GM18517 (cell line): Measurements from ENCODE around the gene MAPK8IP2.
"Not testable (repeated sequence)": the region's sequence is repeated elsewhere in the genome, so short reads cannot be mapped to it uniquely, and the experiment has no call there.

ENCODE experiments used
- ATAC-seq: cut with Tn5 transposase; IDR thresholded peaks from one replicate; pipeline ENCODE4 v1.9.1; 2021; ENCODE audit warnings: mild to moderate bottlenecking, moderate library complexity; ENCODE audit not compliant: unreplicated experiment

Gene MAPK8IP2

DNA sequence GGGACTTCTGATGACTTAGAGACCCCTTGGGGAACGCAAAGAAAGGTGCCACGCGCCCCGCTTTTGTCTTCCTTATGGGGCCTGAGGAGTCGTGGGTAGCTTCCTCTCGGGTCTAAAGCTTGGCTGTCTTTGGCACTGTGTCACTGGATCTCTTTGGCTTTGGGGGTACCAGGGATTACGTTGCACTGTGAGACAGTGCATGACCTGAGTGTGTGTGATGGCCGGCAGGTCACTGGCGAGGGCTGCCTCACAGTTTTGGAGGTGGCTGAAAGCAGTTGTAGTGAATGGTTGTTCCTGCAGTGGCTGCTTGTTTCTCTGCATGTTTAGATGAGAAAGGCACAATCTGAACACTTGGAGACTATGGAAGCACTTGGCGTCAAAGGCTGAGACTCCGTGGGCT is 33.2 kb downstream of the MAPK8IP2 start:
- no peak for ATAC-seq

DNA sequence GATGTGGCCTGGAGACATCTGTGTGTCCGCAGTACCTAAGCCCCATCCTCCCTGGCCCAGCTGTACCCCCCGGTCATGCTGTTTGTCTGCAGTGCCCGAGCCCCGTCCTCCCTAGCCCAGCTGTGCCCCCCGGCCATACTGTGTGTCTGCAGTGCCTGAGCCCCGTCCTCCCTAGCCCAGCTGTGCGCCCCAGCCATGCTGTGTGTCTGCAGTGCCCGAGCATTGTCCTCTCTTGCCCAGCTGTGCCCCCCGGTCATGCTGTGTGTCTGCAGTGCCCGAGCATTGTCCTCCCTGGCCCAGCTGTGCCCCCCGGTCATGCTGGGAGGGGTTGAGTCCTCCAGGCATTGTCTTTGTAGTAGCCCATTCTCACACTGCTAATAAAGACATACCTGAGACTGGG is 35.0 kb downstream of the MAPK8IP2 start:
- ATAC-seq, result no peak

DNA sequence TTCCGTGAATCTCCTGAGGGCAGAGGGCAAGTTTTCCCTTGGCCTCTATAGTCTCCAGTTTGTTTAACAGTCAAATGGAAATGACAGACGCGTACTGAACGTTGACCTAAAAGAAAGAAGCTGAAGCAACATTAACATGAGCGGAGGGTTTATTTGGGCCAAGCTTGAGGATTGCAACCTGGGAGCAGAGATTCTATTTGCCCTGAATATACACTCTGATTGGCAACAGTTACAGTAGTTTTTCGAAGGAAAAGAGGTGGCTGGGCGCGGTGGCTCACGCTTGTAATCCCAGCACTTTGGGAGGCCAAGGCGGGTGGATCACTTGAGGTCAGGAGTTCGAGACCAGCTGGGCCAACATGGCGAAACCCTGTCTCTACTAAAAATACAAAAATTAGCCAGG is 39.7 kb downstream of the MAPK8IP2 start:
- ATAC-seq, result not testable (repeated sequence)

DNA sequence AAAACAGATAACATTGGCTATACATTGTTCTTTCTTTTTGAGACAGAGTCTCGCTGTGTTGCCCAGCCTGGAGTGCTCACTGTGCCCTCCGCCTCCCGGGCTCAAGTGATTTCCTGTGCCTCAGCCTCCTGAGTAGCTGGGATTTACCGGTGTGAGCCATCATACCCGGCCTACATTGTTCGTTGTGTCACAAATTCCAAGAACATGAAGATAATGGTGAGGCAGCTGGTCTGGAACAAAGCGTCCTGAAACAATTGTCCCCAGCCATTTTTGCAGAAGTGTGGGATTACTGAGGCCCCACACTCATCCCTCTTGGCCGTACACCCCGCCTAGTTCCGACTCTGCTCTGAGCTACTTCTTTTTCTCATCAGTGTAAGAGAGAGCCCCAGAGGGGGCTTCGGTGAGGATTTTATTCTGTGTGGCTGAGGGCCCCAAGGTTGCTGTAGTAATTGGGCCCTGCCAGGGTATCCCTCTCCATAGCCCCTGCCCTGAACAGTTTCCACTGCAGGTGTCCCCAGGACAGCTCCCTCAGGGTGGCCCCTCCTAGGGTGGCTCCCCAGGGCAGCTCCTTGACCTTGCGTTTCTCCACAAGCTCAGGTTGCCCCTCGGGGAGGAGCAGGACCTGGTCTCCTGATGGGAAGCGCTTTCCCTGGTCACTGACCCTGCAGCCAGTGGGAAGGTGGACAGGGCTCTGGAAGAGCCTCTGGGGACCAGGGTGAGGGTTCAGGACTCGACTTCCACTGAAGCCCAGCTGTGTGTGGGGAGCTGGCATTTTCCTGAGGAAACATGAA is 40.5 kb downstream of the MAPK8IP2 start:
- no peak for ATAC-seq

DNA sequence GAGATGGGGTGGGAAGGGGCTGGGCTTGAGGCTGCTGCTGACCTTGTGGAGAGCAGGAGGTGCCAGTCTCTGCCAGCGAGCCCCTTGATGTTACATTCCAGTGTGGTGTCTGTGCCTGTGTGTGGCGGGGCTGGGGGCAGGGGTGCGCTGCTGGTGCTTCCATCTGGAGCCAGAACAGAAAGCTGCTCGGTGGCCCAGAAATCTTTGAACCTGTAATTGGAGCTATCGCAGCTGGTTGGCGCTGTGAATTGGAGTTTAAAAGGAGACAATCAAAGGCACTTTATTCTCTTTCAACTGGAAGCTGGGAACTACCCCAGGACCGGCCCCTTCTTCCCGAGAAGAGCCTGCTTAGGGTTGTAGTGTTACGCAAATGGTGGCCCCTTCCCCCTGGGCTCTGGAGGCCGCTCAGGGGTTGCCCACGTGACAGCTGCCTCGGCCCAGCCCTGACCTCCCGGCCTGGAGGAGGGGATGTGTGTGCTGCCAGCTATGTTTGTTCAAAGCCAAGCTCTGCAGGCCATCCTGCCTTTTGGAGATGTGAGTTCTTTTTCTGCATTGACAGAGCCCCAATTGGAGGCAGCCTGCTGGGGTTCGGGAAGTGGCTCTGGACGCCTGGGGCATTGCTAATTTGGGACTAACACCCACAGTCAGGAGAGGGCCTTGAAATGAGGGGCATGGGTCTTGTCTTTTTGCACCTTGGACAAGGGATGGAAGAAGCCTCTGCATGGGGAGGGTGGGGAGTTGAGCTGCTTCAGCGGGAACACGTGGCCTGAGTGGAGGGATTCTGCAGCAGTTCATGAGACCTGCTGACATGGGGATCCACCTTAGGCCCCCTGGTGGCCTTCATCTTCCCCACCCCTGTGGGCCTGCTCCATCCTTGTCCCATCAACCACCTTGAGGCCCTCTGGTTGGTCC is 41.4 kb downstream of the MAPK8IP2 start:
- no peak for ATAC-seq

DNA sequence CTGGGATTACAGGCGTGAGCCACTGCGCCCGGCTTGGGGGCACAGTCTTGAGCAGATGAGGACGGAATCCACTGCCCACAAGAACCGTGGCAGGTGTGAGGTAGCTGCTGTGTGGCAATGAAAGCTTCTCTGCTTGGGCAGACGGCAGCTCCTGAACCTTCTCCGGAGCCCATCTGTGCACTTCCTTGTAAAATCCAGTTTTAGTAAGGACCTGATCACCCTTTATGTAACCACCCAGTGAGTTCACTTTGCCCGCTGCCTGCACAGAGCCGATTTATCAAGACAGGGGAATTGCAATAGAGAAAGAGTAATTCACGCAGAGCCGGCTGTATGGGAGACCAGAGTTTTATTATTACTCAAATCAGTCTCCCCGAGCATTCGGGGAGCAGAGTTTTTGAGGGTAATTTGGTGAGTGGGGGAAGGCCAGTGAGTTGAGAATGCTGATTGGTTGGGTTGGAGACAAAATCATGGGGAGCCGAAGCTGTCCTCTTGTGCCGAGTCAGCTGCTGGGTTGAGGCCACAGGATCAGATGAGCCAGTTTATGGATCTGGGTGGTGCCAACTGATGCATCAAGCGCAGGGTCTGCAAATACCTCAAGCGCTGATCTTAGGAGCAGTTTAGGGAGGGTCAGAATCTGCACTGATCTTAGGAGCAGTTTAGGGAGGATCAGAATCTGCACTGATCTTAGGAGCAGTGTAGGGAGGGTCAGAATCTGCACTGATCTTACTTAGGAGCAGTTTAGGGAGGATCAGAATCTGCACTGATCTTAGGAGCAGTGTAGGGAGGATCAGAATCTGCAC is 42.6 kb downstream of the MAPK8IP2 start:
- not testable (repeated sequence) for ATAC-seq

DNA sequence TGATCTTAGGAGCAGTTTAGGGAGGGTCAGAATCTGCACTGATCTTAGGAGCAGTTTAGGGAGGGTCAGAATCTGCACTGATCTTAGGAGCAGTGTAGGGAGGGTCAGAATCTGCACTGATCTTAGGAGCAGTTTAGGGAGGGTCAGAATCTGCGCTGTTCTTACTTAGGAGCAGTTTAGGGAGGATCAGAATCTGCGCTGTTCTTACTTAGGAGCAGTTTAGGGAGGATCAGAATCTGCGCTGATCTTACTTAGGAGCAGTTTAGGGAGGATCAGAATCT is 43.2 kb downstream of the MAPK8IP2 start:
- ATAC-seq, result not testable (repeated sequence)

DNA sequence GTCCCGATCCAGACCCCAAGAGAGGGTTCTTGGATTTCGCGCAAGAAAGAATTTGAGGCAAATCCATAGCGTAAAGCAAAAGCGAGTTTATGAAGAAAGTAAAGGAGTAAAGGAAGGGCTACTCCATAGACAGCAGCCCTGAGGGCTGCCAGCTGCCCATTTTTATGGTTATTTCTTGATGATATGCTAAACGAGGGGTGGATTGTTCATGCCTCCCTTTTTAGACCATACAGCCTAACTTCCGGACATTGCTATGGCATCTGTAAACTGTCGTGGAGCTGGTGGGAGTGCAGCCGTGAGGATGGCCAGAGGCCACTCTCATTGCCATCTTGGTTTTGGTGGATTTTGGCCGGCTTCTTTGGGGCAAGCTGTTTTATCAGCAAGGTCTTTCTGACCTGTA is 52.7 kb downstream of the MAPK8IP2 start:
- ATAC-seq, result no peak

DNA sequence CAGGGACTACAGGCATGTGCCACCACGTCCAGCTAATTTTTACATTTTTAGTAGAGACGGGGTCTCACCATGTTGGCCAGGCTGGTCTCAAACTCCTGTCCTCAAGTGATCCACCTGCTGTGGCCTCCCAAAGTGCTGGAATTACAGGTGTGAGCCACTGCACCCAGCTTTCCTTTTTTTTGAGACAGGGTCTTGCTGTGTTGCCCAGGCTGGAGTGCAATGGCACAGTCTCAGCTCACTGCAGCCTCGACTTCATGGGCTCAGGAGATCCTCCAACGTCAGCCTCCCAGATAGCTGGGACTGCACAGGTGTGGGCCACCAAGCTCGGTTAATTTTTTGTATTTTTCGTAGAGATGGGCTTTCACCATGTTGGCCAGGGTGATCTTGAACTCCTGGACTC is 54.1 kb downstream of the MAPK8IP2 start:
- not testable (repeated sequence) for ATAC-seq

DNA sequence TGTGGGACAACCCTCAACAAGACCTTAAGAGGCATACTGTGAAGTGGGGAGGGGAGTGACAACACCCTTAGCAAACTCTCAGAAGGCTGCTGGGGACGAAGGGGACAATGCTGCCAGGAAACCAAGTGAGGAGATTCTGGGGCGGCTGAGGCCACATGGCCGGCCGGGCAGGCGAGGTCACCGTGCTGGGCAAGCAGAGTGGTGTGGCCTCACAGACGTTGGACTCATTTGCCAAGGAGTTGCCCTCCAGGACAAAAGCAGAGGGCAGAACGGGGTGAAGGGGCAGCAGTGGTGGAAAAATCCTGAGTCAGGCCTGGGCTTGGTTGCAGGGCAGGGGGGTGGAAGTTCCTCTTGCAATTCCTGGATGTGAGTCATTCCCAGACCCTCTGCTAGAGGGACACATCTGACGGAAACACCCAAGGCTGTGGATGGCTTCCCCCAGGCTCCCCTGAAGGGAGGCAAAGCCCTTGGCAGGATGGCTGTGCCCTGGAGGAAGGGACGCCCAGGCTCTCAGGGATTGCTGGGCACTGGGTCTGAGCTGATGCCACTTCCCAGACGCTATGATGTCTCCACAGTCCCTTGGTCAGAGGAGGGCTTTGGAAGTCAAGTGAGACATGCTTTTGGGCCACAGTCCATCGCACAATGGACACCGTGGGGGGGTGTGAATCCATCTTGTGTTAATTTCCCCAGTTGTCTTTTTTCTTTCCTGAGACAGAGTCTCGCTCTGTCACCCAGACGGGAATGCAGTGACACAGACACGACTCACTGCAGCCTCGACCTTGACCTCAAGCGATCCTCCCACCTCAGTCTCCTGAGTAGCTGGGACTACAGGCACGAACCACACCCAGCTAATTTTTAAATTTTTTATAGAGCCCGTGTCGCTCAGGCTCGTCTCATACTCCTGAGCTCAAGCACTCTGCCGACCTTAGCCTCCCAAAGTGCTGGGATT is 55.8 kb downstream of the MAPK8IP2 start:
- no peak for ATAC-seq

DNA sequence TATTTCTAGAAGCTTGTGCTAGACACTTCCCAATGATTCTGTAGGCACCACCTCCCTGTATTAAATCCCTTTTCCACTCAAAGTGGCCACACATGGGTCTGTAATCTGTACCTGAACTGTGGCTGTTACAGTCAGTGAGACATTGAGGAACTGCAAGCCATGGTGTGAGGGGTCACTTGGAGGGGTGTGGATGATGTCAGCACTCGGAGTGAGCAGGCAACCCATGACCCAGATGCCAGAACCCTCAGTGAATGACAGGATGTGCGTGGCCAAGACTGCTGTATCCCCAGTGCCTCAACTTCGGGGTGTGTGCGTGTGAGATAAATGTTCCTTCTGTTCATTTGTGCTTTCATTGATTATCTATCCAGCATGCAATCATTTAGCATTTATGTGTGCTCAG is 57.3 kb downstream of the MAPK8IP2 start:
- ATAC-seq, result no peak

DNA sequence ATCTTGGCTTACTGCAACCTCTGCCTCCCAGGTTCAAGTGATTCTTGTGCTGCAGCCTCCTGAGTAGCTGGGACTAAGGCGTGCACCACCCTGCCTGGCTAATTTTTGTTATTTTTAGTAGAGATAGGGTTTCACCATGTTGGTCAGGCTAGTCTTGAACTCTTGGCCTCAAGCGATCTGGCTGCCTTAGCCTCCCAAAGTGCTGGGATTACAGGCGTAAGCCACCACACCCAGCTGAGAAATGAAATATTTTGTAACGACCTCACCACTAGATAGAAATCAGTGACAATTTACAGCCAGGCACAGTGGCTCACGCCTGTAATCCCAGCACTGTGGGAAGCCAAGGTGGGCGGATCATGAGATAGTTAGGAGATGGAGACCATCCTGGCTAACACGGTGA is 59.1 kb downstream of the MAPK8IP2 start:
- ATAC-seq, result not testable (repeated sequence)

DNA sequence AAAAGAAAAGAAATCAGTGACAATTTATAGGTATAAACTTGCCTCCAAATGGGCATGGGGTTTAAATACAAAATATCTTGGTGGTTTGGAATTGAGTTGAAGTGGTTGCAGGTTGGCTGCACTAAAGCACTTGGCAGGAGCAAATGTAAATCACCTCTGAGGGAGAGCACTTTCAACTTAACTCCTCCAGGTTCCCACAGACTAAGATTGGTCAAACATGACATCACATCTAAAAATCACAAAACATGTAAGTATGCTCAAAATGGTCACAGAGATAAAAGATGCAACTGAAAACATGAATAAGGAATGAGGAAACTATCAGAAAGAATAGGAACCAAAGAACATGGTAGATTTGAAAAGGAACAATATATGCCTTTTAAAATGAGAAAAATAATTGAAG is 59.7 kb downstream of the MAPK8IP2 start:
- no peak for ATAC-seq
